ENCODE data around the gene HAUS2. TPM values are rescaled to one million over a fixed set of nuclear protein-coding genes. Genes with fewer than 3 reads are reported as not detected.

Gene HAUS2
- total RNA-seq, 1 experiment from 2014 or later, result 39.8 TPM

GRCh38 chr15:42577514-42578031, 28.9 kb downstream of the HAUS2 start:
- H3K4me1 ChIP-seq (ENCODE audit: control insufficient read depth in 1 of 2, insufficient read depth in 2 of 2, low read length in 2 of 2), result peaks cover 16 to 31% of the 10 kb centered on the region in 2 experiments
- no TSS peak for BruUV-seq (replicated peaks)
- intact Hi-C loops (cut with micrococcal nuclease), result no loop called here
- H3K4me3 ChIP-seq (replicated peaks in 1 of 2; ENCODE audit: low read depth in 1 of 2, low read length in 2 of 2), result no peak overlapping the region
- ATAC-seq, result no peak
- no peaks in the 10 kb centered on the region for H3K9me3 ChIP-seq (ENCODE audit: control insufficient read depth in 1 of 2, insufficient read depth in 1 of 2, low read depth in 1 of 2, low read length in 2 of 2)
- CTCF ChIA-PET, result no interaction called here
- TF ChIP-seq ZFX (IDR thresholded peaks at IDR 0.05) (no peak), TCF7L2 (IDR thresholded peaks at IDR 0.05; ENCODE audit: borderline replicate concordance, extremely low read depth, insufficient read depth, insufficient read length) (no peak), EZH2phosphoT487 (IDR thresholded peaks at IDR 0.05; ENCODE audit: borderline replicate concordance) (no peak), CBX3 (IDR thresholded peaks at IDR 0.05; ENCODE audit: low read depth) (no peak), RAD21 (IDR thresholded peaks at IDR 0.05; ENCODE audit: low read depth) (no peak), REST (IDR thresholded peaks at IDR 0.05; ENCODE audit: low read depth) (no peak), POLR2A (IDR thresholded peaks at IDR 0.05; ENCODE audit: borderline replicate concordance, extremely low read depth, insufficient read depth, insufficient read length) (no peak), SRF (IDR thresholded peaks at IDR 0.05; ENCODE audit: low read depth) (no peak), FOSL1 (IDR thresholded peaks at IDR 0.05; ENCODE audit: low read depth) (no peak), EGR1 (IDR thresholded peaks at IDR 0.05; ENCODE audit: low read depth) (no peak), CTCF (IDR thresholded peaks at IDR 0.05 in 2 of 3, conservative IDR thresholded peaks at IDR 0.05 in 1 of 3; ENCODE audit: borderline replicate concordance in 1 of 3, insufficient read depth in 1 of 3, low read depth in 2 of 3, low read length in 2 of 3) (no peak), SP1 (IDR thresholded peaks at IDR 0.05; ENCODE audit: low read depth) (no peak), ELF1 (IDR thresholded peaks at IDR 0.05; ENCODE audit: borderline replicate concordance, low read depth) (no peak), SIN3A (IDR thresholded peaks at IDR 0.05; ENCODE audit: low read depth) (no peak), POLR2AphosphoS5 (IDR thresholded peaks at IDR 0.05; ENCODE audit: low read depth, low read length) (no peak), ATF3 (IDR thresholded peaks at IDR 0.05) (no peak), MAX (IDR thresholded peaks at IDR 0.05) (no peak), EZH2 (IDR thresholded peaks at IDR 0.05) (no peak), ZBTB33 (IDR thresholded peaks at IDR 0.05; ENCODE audit: extremely low read depth, insufficient replicate concordance, low read length) (no peak)
- no peaks in the 10 kb centered on the region for H3K9me2 ChIP-seq (ENCODE audit: insufficient read depth)
- H3K79me2 ChIP-seq (ENCODE audit: insufficient read depth, low read length), result no peaks in the 10 kb centered on the region
- H3K27ac ChIP-seq (ENCODE audit: low read depth, low read length), result no peak overlapping the region
- no peaks in the 10 kb centered on the region for H3K36me3 ChIP-seq (ENCODE audit: control insufficient read depth in 1 of 2, insufficient read depth in 2 of 2, low read length in 2 of 2)
- POLR2A ChIA-PET, result no interaction called here
- no peaks in the 10 kb centered on the region; the same call in 1 of the 2 replicates for H3K27me3 ChIP-seq (ENCODE audit: insufficient read depth, low read length)
- RAD21 ChIA-PET (ENCODE audit: low non-redundant PET in 1 of 2, low total read pairs in 2 of 2, uncharacterized antibody in 2 of 2, unreplicated experiment in 2 of 2), result no interaction called here
- no peak overlapping the region for H3K9ac ChIP-seq (ENCODE audit: low read length)
- no peak overlapping the region for H3K4me2 ChIP-seq (ENCODE audit: low read length)
- no peak overlapping the region for H2AFZ ChIP-seq (ENCODE audit: low read depth, low read length, poor library complexity, severe bottlenecking)
- H4K20me1 ChIP-seq (ENCODE audit: insufficient read depth), result no peaks in the 10 kb centered on the region
- no peak for DNase-seq (ENCODE audit: low read depth, low spot score)
